Body of pancreas (tissue), 4 donors: ENCODE results near the gene ADGRV1. TPM values are rescaled to one million over a fixed set of nuclear protein-coding genes. Genes with fewer than 3 reads are reported as not detected.
"Not testable (repeated sequence)": the region's sequence is repeated elsewhere in the genome, so short reads cannot be mapped to it uniquely, and the experiment has no call there.

Experiments
- ATAC-seq: fragments of 150-250 bp; one replicate; pipeline ENCODE4 v1.9.1; 2016
- DNase-seq, 4 donors: peaks; one replicate each; pipeline ENCODE4 v3.0.0-alpha.2; 2019
- H3K27ac ChIP-seq, 4 donors: fragments of 200-600 bp; sonication (generic); 1 replicate in 3 of 4; 2 replicates in 1 of 4; pipeline versions ENCODE4 v1.5.1 to v1.6.1; 2016 to 2019; ENCODE audit warnings: mild to moderate bottlenecking in 1 of 4, mixed read lengths in 1 of 4, moderate library complexity in 1 of 4
- H3K27me3 ChIP-seq, 2 donors: fragments of 200-600 bp; sonication (generic); one replicate each; pipeline ENCODE4 v1.6.0; 2016; ENCODE audit warnings: mild to moderate bottlenecking in 1 of 2
- H3K36me3 ChIP-seq, 2 donors: fragments of 200-600 bp; sonication (generic); replicated peaks in 1 of 2; 2 replicates each; pipeline ENCODE4 v1.5.1; 2016; ENCODE audit warnings: low read depth in 2 of 2; ENCODE audit not compliant: insufficient read depth in 1 of 2
- H3K4me1 ChIP-seq: fragments of 200-600 bp; sonication (generic); one replicate; pipeline ENCODE4 v1.6.0; 2016
- H3K4me3 ChIP-seq, 2 donors: fragments of 200-600 bp; sonication (generic); 1 replicate in 1 of 2; 2 replicates in 1 of 2; pipeline ENCODE4 v1.5.1; 2016 to 2019
- H3K9me3 ChIP-seq, 3 donors: fragments of 200-600 bp; sonication (generic); 1 replicate in 2 of 3; 2 replicates in 1 of 3; pipeline ENCODE4 v1.5.1; 2016
- POLR2A ChIP-seq, 3 donors: fragments of 450-650 bp; IDR thresholded peaks; one replicate each; pipeline ENCODE4 v1.6.1; 2016; ENCODE audit warnings: antibody characterized with exemption in 3 of 3, mild to moderate bottlenecking in 2 of 3
- WGBS, 2 donors: methylation state at CpG; one replicate each; pipeline ENCODE4 v1.1.5; 2017; 5-methylcytosine and 5-hydroxymethylcytosine counted together
- intact Hi-C: fragments of 100-400 bp; cut with DNase I; formaldehyde crosslinking; loops from one replicate; pipeline ENCODE4 v1.15.1; 2023
- total RNA-seq, 2 donors: library from RNA; depleted of rRNA; stranded (reverse); fragments of >200 nt; gene quantifications; one replicate each; pipeline ENCODE4 v1.1.0, GENCODE V29; 2016
- TF ChIP-seq, protein P1 (sequence below), 7 experiments: fragments of 450-650 bp in 4 of 7; fragments of 200-600 bp in 3 of 7; sonication (generic) in 3 of 7; IDR thresholded peaks; one replicate each; pipeline ENCODE4 v1.5.1; 2016 to 2019; ENCODE audit warnings: antibody characterized with exemption in 7 of 7

Gene ADGRV1
- total RNA-seq, 2 donors from 2014 or later = 19.2 to 21.4 TPM

DNA sequence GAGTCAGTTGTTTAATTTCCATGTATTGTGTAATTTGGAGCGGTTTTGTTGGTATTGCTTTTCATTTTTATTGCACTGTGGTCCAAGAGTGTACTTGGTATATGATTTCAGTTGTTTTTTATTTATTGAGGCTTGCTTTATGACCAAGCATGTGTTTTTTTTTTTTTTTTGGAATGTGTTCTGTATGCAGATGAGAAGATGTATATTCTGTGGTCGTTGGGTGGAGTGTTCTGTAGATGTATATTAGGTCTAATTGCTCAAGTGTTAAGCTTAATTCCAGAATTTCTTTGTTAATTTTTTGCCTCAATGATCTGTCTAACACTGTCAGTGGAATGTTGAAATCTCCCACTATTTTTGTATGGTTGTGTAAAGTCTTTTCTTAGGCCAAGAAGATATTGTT, 23.4 kb downstream of the ADGRV1 start:
- ATAC-seq = no peak
- 78 to 86% methylated on average over 2 of the region's 2 CpGs for WGBS, 2 donors
- Histone ChIP-seq H3K4me3 (no peak overlapping the region), H3K4me1 (no peaks in the 10 kb centered on the region), H3K27me3 (no peaks in the 10 kb centered on the region), H3K27ac (no peak overlapping the region), H3K9me3 (no peaks in the 10 kb centered on the region), H3K36me3 (no peaks in the 10 kb centered on the region)
- no peak for DNase-seq
- TF ChIP-seq POLR2A (IDR thresholded peaks at IDR 0.05) = no peak
- TF ChIP-seq, protein P1, sequence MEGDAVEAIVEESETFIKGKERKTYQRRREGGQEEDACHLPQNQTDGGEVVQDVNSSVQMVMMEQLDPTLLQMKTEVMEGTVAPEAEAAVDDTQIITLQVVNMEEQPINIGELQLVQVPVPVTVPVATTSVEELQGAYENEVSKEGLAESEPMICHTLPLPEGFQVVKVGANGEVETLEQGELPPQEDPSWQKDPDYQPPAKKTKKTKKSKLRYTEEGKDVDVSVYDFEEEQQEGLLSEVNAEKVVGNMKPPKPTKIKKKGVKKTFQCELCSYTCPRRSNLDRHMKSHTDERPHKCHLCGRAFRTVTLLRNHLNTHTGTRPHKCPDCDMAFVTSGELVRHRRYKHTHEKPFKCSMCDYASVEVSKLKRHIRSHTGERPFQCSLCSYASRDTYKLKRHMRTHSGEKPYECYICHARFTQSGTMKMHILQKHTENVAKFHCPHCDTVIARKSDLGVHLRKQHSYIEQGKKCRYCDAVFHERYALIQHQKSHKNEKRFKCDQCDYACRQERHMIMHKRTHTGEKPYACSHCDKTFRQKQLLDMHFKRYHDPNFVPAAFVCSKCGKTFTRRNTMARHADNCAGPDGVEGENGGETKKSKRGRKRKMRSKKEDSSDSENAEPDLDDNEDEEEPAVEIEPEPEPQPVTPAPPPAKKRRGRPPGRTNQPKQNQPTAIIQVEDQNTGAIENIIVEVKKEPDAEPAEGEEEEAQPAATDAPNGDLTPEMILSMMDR (IDR thresholded peaks at IDR 0.05) = no peak
- intact Hi-C loops = no loop called here

DNA sequence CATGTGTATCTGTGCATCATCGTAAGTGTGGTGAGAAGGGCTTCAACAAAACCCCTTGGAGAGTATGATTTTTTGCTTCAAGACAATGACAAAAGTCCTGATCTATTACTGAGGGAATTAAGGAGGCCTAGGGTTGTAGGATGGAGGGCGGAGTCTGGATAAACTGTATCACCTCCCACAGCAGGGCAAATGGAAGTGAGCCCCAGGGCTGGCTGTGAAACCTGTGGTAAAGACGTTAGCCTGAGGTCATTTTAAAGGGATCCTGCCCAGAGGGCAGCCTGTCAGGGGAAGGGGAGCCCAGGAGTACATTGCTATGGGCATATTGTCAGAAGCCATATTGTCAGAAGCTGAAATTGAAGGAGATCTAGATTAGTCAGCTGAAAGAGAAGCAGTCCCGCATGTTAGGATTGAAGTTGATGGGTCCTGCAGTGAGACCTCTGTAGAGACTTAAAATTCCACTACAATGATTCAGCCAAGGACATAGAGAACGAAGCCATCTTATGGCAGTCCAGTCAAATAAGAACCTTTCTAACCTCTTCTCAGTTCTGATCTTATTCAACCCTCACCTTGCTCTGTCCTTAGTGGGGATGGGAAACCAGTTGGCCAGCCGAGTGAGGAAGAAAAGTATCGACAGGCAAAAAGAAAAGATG, 26.9 kb downstream of the ADGRV1 start:
- Histone ChIP-seq H3K36me3 (no peaks in the 10 kb centered on the region), H3K4me3 (no peak overlapping the region), H3K27ac (no peak overlapping the region), H3K4me1 (no peaks in the 10 kb centered on the region), H3K9me3 (no peaks in the 10 kb centered on the region), H3K27me3 (no peaks in the 10 kb centered on the region)
- ATAC-seq (no peak), DNase-seq (no peak)
- intact Hi-C loops = no loop called here
- TF ChIP-seq POLR2A (IDR thresholded peaks at IDR 0.05) = no peak
- TF ChIP-seq, protein P1 (IDR thresholded peaks at IDR 0.05) = no peak
- 78 to 88% methylated on average over 7 of the region's 7 CpGs for WGBS, 2 donors

DNA sequence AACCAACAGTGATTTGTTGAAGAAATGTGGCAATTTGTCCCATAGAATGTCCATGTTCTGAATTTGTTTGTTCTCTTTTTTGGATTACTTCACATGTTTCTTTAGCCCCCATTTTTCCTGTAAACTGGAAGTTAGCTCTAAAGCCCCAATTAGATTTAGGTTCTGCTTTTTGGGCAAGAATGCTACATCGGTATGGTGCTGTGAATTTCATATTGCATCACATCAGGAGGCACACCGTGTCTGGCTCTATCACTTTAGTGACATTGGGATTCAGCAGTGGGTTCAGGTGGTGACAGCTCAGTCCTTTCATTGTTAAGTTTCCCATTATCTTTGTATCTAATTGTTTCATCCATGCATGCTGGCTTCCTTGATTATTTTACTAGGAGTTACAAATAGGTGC, 27.9 kb downstream of the ADGRV1 start:
- WGBS, 2 donors = 85 to 92% methylated on average over 2 of the region's 2 CpGs
- no peak overlapping the region for H3K27ac ChIP-seq
- intact Hi-C loops = no loop called here

DNA sequence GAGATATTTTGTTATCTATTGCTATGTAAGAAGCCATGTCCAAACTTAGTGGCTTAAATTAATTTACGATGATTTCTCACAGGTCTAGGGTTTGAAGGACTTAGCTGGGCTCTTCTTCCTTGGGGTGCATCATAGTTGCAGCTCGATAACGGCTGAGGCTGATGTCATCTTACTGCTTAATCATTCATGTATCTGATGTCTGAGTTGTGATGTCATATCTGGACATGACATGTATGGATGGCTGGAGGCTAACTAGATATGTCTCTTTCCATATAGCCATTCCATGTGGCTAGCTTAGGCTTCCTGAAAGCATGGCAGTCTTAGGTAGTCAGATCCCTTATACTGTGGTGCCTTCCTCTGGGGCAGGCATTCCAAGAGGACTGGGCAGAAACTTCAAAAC, 31.6 kb downstream of the ADGRV1 start:
- Histone ChIP-seq H3K27ac (no peak overlapping the region), H3K9me3 (no peaks in the 10 kb centered on the region), H3K4me3 (no peak overlapping the region), H3K4me1 (no peaks in the 10 kb centered on the region), H3K27me3 (no peaks in the 10 kb centered on the region), H3K36me3 (no peaks in the 10 kb centered on the region)
- TF ChIP-seq, protein P1 (IDR thresholded peaks at IDR 0.05) = no peak
- DNase-seq = no peak
- ATAC-seq = no peak
- 91 to 95% methylated on average over 3 of the region's 3 CpGs for WGBS, 2 donors
- intact Hi-C loops = no loop called here

More for the DNA sequence above, 27.9 kb downstream of the ADGRV1 start:
- TF ChIP-seq, protein P1 (IDR thresholded peaks at IDR 0.05) = no peak
- no peak for TF ChIP-seq POLR2A (IDR thresholded peaks at IDR 0.05)
- H3K36me3 ChIP-seq = no peaks in the 10 kb centered on the region
- ATAC-seq (no peak), DNase-seq (no peak)
- H3K27me3 ChIP-seq = no peaks in the 10 kb centered on the region
- no peak overlapping the region for H3K4me3 ChIP-seq
- H3K4me1 ChIP-seq = no peaks in the 10 kb centered on the region
- no peaks in the 10 kb centered on the region for H3K9me3 ChIP-seq

DNA sequence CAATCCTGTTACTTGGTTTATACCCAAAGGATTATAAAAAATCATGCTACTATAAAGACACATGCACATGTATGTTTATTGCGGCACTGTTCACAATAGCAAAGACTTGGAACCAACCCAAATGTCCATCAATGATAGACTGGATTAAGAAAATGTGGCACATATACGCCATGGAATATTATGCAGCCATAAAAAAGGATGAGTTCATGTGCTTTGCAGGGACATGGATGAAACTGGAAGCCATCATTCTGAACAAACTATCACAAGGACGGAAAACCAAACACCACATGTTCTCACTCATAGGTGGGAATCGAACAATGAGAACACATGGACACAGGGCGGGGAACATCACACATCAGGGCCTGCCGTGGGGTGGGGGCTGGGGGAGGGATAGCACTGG, 34.5 kb downstream of the ADGRV1 start:
- WGBS, 2 donors = 88 to 98% methylated on average over 6 of the region's 6 CpGs
- ATAC-seq, intact Hi-C loops: not testable (repeated sequence)

DNA sequence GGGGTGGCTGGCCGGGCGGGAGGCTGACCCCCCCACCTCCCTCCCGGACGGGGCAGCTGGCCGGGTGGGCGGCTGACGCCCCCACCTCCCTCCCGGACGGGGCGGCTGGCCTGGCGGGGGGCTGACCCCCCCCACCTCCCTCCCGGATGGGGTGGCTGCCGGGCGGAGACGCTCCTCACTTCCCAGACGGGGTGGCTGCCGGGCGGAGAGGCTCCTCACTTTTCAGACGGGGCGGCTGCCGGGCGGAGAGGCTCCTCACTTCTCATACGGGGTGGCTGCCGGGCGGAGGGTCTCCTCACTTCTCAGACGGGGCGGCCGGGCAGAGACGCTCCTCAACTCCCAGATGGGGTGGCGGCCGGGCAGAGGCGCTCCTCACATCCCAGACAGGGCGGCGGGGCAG, 37.2 kb downstream of the ADGRV1 start:
- H3K27ac ChIP-seq, H3K4me1 ChIP-seq, H3K4me3 ChIP-seq, H3K9me3 ChIP-seq, H3K36me3 ChIP-seq, ATAC-seq, DNase-seq, intact Hi-C loops, H3K27me3 ChIP-seq: not testable (repeated sequence)
- no CpG with 5 or more reads among the region's 34 CpGs for WGBS, 2 donors

More for the DNA sequence above, 34.5 kb downstream of the ADGRV1 start:
- H3K27me3 ChIP-seq, H3K9me3 ChIP-seq, H3K27ac ChIP-seq, H3K4me3 ChIP-seq, H3K36me3 ChIP-seq, DNase-seq, H3K4me1 ChIP-seq: not testable (repeated sequence)
